Erythroblast (primary cell): ENCODE data around the gene RRBP1.

Source experiments
- GATA1 ChIP-seq: IDR thresholded peaks from 2 replicates; pipeline ENCODE4 v1.6.1; 2011; ENCODE audit warnings: low read depth, mild to moderate bottlenecking, control low read depth, low read length, moderate library complexity
- POLR2A ChIP-seq: IDR thresholded peaks from 2 replicates; pipeline ENCODE4 v1.6.1; 2011; ENCODE audit warnings: mild to moderate bottlenecking, low read length

GRCh38 chr20:17630806-17631195 lies 51.2 kb downstream of the RRBP1 start:
- TF ChIP-seq POLR2A = no peak
- no peak for TF ChIP-seq GATA1
